ENCODE data around the gene ILKAP.

The ILKAP gene

DNA sequence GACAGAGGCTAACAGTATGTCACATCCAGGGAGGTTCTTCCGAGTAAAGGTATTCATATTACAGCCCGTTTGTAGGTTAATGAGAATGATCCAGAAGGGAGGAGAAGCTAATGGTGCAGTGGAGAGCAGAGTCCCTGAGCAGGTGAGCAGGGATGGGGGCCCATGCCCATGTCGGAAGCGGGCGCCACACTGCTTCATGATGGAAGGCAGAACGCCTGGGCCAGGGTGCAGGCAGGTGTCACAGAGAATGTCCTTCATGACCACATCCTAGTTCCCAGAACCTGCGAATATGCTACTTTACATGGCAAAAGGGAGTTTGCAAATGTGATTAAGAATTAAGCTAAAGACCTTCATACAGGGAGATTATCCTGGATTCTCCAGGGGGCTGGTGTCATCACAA lies 32.4 kb upstream of the ILKAP start:
- H3K27me3 ChIP-seq (ENCODE audit: low read length), result no peaks in the 10 kb centered on the region
- TF ChIP-seq EZH2phosphoT487 (conservative IDR thresholded peaks at IDR 0.05; ENCODE audit: low read length), result no peak
- TF ChIP-seq, protein P1, sequence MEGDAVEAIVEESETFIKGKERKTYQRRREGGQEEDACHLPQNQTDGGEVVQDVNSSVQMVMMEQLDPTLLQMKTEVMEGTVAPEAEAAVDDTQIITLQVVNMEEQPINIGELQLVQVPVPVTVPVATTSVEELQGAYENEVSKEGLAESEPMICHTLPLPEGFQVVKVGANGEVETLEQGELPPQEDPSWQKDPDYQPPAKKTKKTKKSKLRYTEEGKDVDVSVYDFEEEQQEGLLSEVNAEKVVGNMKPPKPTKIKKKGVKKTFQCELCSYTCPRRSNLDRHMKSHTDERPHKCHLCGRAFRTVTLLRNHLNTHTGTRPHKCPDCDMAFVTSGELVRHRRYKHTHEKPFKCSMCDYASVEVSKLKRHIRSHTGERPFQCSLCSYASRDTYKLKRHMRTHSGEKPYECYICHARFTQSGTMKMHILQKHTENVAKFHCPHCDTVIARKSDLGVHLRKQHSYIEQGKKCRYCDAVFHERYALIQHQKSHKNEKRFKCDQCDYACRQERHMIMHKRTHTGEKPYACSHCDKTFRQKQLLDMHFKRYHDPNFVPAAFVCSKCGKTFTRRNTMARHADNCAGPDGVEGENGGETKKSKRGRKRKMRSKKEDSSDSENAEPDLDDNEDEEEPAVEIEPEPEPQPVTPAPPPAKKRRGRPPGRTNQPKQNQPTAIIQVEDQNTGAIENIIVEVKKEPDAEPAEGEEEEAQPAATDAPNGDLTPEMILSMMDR (IDR thresholded peaks at IDR 0.05; ENCODE audit: insufficient read depth, low read length, poor library complexity, severe bottlenecking), result no peak
- H3K4me3 ChIP-seq (ENCODE audit: insufficient read depth, low read length, poor library complexity, severe bottlenecking), result no peak overlapping the region

DNA sequence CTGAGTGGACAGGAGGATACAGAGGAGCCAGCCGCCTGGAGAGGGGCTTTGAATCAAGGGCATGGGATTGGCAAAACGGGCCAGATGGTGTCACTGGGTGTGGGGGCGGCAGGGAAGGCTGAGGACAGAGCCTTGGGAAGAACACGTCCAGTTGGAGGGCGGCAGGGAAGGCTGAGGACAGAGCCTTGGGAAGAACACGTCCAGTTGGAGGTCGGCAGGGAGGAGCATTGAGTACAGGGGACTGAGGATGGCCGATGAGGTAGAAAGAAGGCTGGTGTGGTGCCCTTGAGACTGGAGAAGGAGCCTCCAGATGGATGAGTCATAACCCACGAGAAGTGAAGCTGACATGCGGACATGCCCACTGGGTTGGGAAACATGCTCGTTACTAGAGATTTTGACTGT lies 31.8 kb upstream of the ILKAP start:
- H3K36me3 ChIP-seq (ENCODE audit: low read length), result no peaks in the 10 kb centered on the region
- H2AFZ ChIP-seq (ENCODE audit: low read depth, low read length, severe bottlenecking), result no peak overlapping the region
- no peaks in the 10 kb centered on the region for H3K9me2 ChIP-seq (replicated peaks; ENCODE audit: insufficient read depth, low read length)
- no peaks in the 10 kb centered on the region for H3K9me3 ChIP-seq (ENCODE audit: insufficient read depth, low read length)
- no peaks in the 10 kb centered on the region for H4K20me1 ChIP-seq (ENCODE audit: low read depth, low read length)
- H3K79me2 ChIP-seq (ENCODE audit: insufficient read depth, low read length), result no peaks in the 10 kb centered on the region
- H3K9ac ChIP-seq (ENCODE audit: low read length), result no peak overlapping the region
- no peaks in the 10 kb centered on the region for H3K27me3 ChIP-seq (ENCODE audit: low read length)
- H3K27ac ChIP-seq (ENCODE audit: low read depth, low read length), result no peak overlapping the region
- TF ChIP-seq, protein P1 (IDR thresholded peaks at IDR 0.05; ENCODE audit: insufficient read depth, low read length, poor library complexity, severe bottlenecking), result no peak
- no peak for TF ChIP-seq EZH2phosphoT487 (conservative IDR thresholded peaks at IDR 0.05; ENCODE audit: low read length)
- H3F3A ChIP-seq (ENCODE audit: insufficient read depth), result no peaks in the 10 kb centered on the region
- H3K4me2 ChIP-seq (ENCODE audit: low read depth, low read length, poor library complexity, severe bottlenecking), result no peak overlapping the region
- H3K4me3 ChIP-seq (ENCODE audit: insufficient read depth, low read length, poor library complexity, severe bottlenecking), result no peak overlapping the region

More for the DNA sequence above, 32.4 kb upstream of the ILKAP start:
- Histone ChIP-seq H3K27ac (ENCODE audit: low read depth, low read length) (no peak overlapping the region), H3K9me2 (replicated peaks; ENCODE audit: insufficient read depth, low read length) (no peaks in the 10 kb centered on the region), H3F3A (ENCODE audit: insufficient read depth) (no peaks in the 10 kb centered on the region), H3K79me2 (ENCODE audit: insufficient read depth, low read length) (no peaks in the 10 kb centered on the region), H3K9me3 (ENCODE audit: insufficient read depth, low read length) (no peaks in the 10 kb centered on the region), H2AFZ (ENCODE audit: low read depth, low read length, severe bottlenecking) (no peak overlapping the region), H3K4me2 (ENCODE audit: low read depth, low read length, poor library complexity, severe bottlenecking) (no peak overlapping the region), H3K9ac (ENCODE audit: low read length) (no peak overlapping the region), H4K20me1 (ENCODE audit: low read depth, low read length) (no peaks in the 10 kb centered on the region), H3K36me3 (ENCODE audit: low read length) (no peaks in the 10 kb centered on the region)

DNA sequence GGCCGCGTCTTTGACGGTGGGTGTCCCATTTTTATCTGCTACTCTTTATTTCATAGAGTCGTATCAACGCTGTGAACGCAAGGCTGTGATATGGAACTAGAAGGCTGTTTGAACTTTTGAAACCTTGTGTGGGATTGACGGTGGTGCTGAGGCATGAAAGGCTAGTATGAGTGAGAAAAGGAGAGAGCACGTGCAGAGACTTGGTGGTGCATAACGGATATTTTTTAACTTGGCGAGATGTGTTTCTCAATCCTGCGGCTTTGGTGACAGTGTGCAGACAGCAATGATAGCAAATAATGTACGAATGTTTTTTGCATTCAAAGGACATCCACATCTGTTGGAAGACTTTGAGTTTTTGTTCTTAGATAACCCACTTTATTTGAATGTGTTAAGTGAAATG lies 30.1 kb upstream of the ILKAP start:
- no peaks in the 10 kb centered on the region for H3F3A ChIP-seq (ENCODE audit: insufficient read depth)
- TF ChIP-seq, protein P1 (IDR thresholded peaks at IDR 0.05; ENCODE audit: insufficient read depth, low read length, poor library complexity, severe bottlenecking), result no peak
- no peak for TF ChIP-seq EZH2phosphoT487 (conservative IDR thresholded peaks at IDR 0.05; ENCODE audit: low read length)
- H3K9me2 ChIP-seq (replicated peaks; ENCODE audit: insufficient read depth, low read length), result no peaks in the 10 kb centered on the region
- H3K9me3 ChIP-seq (ENCODE audit: insufficient read depth, low read length), result no peaks in the 10 kb centered on the region
- H3K36me3 ChIP-seq (ENCODE audit: low read length), result no peaks in the 10 kb centered on the region
- no peaks in the 10 kb centered on the region for H4K20me1 ChIP-seq (ENCODE audit: low read depth, low read length)
- H3K27me3 ChIP-seq (ENCODE audit: low read length), result no peaks in the 10 kb centered on the region
- no peak overlapping the region for H3K4me2 ChIP-seq (ENCODE audit: low read depth, low read length, poor library complexity, severe bottlenecking)
- H3K9ac ChIP-seq (ENCODE audit: low read length), result no peak overlapping the region
- no peak overlapping the region for H3K27ac ChIP-seq (ENCODE audit: low read depth, low read length)
- H3K4me3 ChIP-seq (ENCODE audit: insufficient read depth, low read length, poor library complexity, severe bottlenecking), result no peak overlapping the region
- H2AFZ ChIP-seq (ENCODE audit: low read depth, low read length, severe bottlenecking), result no peak overlapping the region
- no peaks in the 10 kb centered on the region for H3K79me2 ChIP-seq (ENCODE audit: insufficient read depth, low read length)

Data from SU-DHL-6 (cell line).